ENCODE data around the gene SLX1A. TPM values are rescaled to one million over a fixed set of nuclear protein-coding genes. Genes with fewer than 3 reads are reported as not detected.

SLX1A gene
- total RNA-seq, 1 experiment from 2014 or later = 37.1 TPM

DNA sequence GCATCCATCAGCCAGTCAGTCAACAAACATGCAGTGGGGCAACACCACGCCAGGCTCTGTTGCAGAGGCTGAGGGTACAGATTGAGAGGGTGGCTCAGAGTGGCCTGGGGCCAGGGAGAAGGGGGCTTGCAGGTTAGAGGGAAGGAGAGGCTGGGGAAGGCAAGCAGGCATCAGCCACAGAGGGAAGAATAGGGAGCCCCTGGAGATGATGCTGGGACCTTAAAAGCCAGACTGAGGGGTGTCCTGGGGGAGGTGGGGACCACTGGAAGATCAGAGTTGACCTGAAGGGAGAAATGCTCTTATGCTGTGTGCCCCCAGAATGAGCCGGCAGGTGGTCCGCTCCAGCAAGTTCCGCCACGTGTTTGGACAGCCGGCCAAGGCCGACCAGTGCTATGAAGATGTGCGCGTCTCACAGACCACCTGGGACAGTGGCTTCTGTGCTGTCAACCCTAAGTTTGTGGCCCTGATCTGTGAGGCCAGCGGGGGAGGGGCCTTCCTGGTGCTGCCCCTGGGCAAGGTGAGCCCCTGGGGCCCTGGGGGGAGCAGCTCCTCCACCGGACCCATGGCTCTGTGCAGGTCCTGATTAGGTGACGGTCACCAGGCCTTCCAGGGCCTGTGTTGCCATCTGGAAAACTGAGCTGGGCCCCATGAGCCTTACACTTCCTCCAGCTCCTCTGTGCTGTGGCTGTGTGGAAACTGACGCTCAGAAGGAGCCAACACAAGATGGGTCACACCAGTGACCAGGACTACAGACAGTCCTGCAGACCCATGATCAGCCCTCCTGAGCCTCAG, 8.6 kb upstream of the SLX1A start:
- ChIA-PET POLR2A (interaction anchor here (0.6 kb wide), 1 partner anchor 24 kb away, joined by 4 read pairs; no protein-coding TSS in a partner anchor), CTCF (interaction anchor here (0.5 to 2.4 kb wide), 2 partner anchors 93 to 185 kb away, joined by 3 to 9 read pairs; partner anchors contain the start of genes TBC1D10B and TBX6)
- Mint-ChIP-seq H3K4me3 (ENCODE audit: unreplicated experiment) (no peak overlapping the region), H3K27me3 (ENCODE audit: insufficient read depth, unreplicated experiment) (no peaks in the 10 kb centered on the region), H3K9me3 (ENCODE audit: unreplicated experiment) (no peaks in the 10 kb centered on the region), H3K36me3 (ENCODE audit: insufficient read depth, unreplicated experiment) (no peaks in the 10 kb centered on the region), H3K4me1 (ENCODE audit: insufficient read depth, unreplicated experiment) (peaks cover 4% of the 10 kb centered on the region), H3K27ac (ENCODE audit: low read depth, unreplicated experiment) (no peak overlapping the region)
- BruUV-seq (replicated peaks) = no TSS peak
- intact Hi-C loops (cut with micrococcal nuclease) = no loop called here
- TF ChIP-seq, protein P1, sequence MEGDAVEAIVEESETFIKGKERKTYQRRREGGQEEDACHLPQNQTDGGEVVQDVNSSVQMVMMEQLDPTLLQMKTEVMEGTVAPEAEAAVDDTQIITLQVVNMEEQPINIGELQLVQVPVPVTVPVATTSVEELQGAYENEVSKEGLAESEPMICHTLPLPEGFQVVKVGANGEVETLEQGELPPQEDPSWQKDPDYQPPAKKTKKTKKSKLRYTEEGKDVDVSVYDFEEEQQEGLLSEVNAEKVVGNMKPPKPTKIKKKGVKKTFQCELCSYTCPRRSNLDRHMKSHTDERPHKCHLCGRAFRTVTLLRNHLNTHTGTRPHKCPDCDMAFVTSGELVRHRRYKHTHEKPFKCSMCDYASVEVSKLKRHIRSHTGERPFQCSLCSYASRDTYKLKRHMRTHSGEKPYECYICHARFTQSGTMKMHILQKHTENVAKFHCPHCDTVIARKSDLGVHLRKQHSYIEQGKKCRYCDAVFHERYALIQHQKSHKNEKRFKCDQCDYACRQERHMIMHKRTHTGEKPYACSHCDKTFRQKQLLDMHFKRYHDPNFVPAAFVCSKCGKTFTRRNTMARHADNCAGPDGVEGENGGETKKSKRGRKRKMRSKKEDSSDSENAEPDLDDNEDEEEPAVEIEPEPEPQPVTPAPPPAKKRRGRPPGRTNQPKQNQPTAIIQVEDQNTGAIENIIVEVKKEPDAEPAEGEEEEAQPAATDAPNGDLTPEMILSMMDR (IDR thresholded peaks at IDR 0.05; ENCODE audit: unreplicated experiment) = no peak
- no peak for DNase-seq (ENCODE audit: unreplicated experiment)

DNA sequence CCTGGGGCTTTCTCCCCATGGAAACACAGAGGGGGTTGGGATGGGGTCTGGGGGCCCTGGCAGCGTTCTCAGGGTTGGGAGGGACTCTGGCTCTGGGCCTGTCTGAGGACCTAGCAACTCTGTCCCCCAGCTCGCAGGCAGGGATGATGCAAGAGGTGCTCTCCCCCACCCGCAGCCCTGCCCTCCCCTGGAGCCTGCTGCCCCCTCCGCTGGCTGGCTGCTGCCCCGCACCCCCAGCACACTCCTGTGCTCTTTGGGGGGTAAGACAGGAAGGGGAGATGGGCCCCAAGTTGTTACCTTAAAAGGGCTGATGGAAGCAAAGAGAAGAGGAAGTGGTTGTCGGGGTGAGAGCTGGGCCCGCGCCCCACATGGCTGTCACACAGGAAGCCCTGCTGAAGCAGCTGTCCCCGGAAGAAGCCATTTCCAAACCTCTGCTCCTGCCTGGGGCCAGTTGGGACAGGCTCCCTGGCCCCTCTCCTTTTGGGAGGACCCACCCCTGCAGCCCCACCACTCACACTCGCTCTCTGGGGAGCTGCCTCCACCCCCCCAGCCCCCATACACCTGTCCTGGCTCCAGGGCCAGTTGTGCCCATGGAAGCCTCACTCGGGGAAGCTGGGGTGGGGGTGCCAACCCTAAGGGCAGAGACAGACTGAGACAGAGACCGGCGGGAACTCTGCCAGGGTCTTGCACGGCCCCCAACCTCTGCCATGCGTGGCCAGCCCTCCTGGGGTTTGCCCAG, 7.8 kb upstream of the SLX1A start:
- no TSS peak for BruUV-seq (replicated peaks)
- peaks cover 4% of the 10 kb centered on the region for H3K4me1 Mint-ChIP-seq (ENCODE audit: insufficient read depth, unreplicated experiment)
- H3K9me3 Mint-ChIP-seq (ENCODE audit: unreplicated experiment) = no peaks in the 10 kb centered on the region
- H3K27ac Mint-ChIP-seq (ENCODE audit: low read depth, unreplicated experiment) = no peak overlapping the region
- intact Hi-C loops (cut with micrococcal nuclease) = no loop called here
- TF ChIP-seq, protein P1 (IDR thresholded peaks at IDR 0.05; ENCODE audit: unreplicated experiment) = no peak
- POLR2A ChIA-PET = interaction anchor here (0.6 kb wide), 1 partner anchor 25 kb away, joined by 4 read pairs; no protein-coding TSS in a partner anchor
- no peak for DNase-seq (ENCODE audit: unreplicated experiment)
- H3K4me3 Mint-ChIP-seq (ENCODE audit: unreplicated experiment) = no peak overlapping the region
- CTCF ChIA-PET = interaction anchor here (0.5 to 2.4 kb wide), 4 partner anchors 30 to 185 kb away, joined by 3 to 9 read pairs (median 4); partner anchors contain the start of genes TBC1D10B and TBX6
- no peaks in the 10 kb centered on the region for H3K36me3 Mint-ChIP-seq (ENCODE audit: insufficient read depth, unreplicated experiment)
- H3K27me3 Mint-ChIP-seq (ENCODE audit: insufficient read depth, unreplicated experiment) = no peaks in the 10 kb centered on the region

DNA sequence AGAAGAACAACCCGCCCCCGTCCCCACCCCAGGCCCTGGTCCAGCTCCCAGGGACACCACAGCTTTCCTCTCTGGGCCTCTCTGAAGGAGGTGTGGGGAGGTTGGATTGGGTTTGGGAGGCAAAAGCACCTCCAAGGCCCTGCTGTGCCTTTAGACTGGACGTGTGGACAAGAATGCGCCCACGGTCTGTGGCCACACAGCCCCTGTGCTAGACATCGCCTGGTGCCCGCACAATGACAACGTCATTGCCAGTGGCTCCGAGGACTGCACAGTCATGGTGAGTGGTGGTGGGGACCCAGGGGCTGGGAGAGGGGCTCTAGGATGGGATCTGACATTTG, 7.3 kb upstream of the SLX1A start:
- Mint-ChIP-seq H3K27ac (ENCODE audit: low read depth, unreplicated experiment) (no peak overlapping the region), H3K27me3 (ENCODE audit: insufficient read depth, unreplicated experiment) (no peaks in the 10 kb centered on the region), H3K4me3 (ENCODE audit: unreplicated experiment) (no peak overlapping the region), H3K36me3 (ENCODE audit: insufficient read depth, unreplicated experiment) (no peaks in the 10 kb centered on the region), H3K9me3 (ENCODE audit: unreplicated experiment) (no peaks in the 10 kb centered on the region), H3K4me1 (ENCODE audit: insufficient read depth, unreplicated experiment) (peaks cover 4% of the 10 kb centered on the region)
- ChIA-PET CTCF (interaction anchor here (0.6 to 2.4 kb wide), 4 partner anchors 31 to 194 kb away, joined by 4 to 9 read pairs (median 4); partner anchors contain the start of gene TBX6), POLR2A (no interaction called here)
- DNase-seq (ENCODE audit: unreplicated experiment) = no peak
- TF ChIP-seq, protein P1 (IDR thresholded peaks at IDR 0.05; ENCODE audit: unreplicated experiment) = no peak
- BruUV-seq (replicated peaks) = no TSS peak
- intact Hi-C loops (cut with micrococcal nuclease) = no loop called here

All from MCF 10A (cell line).